RWPE2 (cell line): ENCODE data around the gene ACYP2.
"Not testable (repeated sequence)": the region's sequence is repeated elsewhere in the genome, so short reads cannot be mapped to it uniquely, and the experiment has no call there.

ENCODE experiments used
- ATAC-seq: fragments of 200-7000 bp; cut with Tn5 transposase; 3 replicates; pipeline ENCODE4 v1.9.1; 2021; ENCODE audit warnings: low read depth
- DNase-seq: peaks from one replicate; pipeline ENCODE4 v3.0.0-alpha.2; 2020; ENCODE audit warnings: low spot score
- H3K27ac ChIP-seq: fragments of 450-650 bp; 2 replicates; pipeline ENCODE4 v1.5.1; 2017; ENCODE audit warnings: mild to moderate bottlenecking; ENCODE audit not compliant: poor library complexity, severe bottlenecking
- H3K27me3 ChIP-seq: fragments of 250-450 bp; sonication (Bioruptor Pico); 2 replicates; pipeline ENCODE4 v1.5.1; 2021; ENCODE audit warnings: mild to moderate bottlenecking, moderate library complexity; ENCODE audit not compliant: insufficient read depth, poor library complexity, severe bottlenecking
- H3K36me3 ChIP-seq: fragments of 250-450 bp; sonication (Bioruptor Pico); 2 replicates; pipeline ENCODE4 v1.5.1; 2020; ENCODE audit warnings: low read depth, mild to moderate bottlenecking, moderate library complexity
- H3K4me1 ChIP-seq: fragments of 250-450 bp; sonication (Bioruptor Pico); 2 replicates; pipeline ENCODE4 v1.5.1; 2021; ENCODE audit warnings: mild to moderate bottlenecking, moderate library complexity; ENCODE audit not compliant: insufficient read depth, poor library complexity, severe bottlenecking
- H3K4me3 ChIP-seq: fragments of 250-450 bp; sonication (Bioruptor Pico); 2 replicates; pipeline ENCODE4 v1.5.1; 2021; ENCODE audit warnings: mild to moderate bottlenecking, moderate library complexity; ENCODE audit not compliant: severe bottlenecking
- H3K9me3 ChIP-seq: fragments of 250-450 bp; sonication (Bioruptor Pico); 2 replicates; pipeline ENCODE4 v1.5.1; 2021; ENCODE audit warnings: mild to moderate bottlenecking, moderate library complexity; ENCODE audit not compliant: severe bottlenecking
- CTCF ChIP-seq: fragments of 450-650 bp; IDR thresholded peaks from one replicate; pipeline ENCODE4 v1.5.1; 2017; ENCODE audit warnings: mild to moderate bottlenecking, moderate library complexity; ENCODE audit not compliant: poor library complexity, severe bottlenecking

Gene ACYP2

GRCh38 chr2:54122939-54123338 lies 7.5 kb downstream of the ACYP2 start:
- Histone ChIP-seq H3K9me3 (no peaks in the 10 kb centered on the region), H3K4me3 (no peak overlapping the region), H3K36me3 (no peaks in the 10 kb centered on the region), H3K27ac (peak overlapping the region; percentile 48), H3K27me3 (no peaks in the 10 kb centered on the region), H3K4me1 (peaks cover 18% of the 10 kb centered on the region)
- no peak for TF ChIP-seq CTCF
- ATAC-seq = peak; percentile 96
- no peak for DNase-seq

GRCh38 chr2:54127174-54127573 lies 11.8 kb downstream of the ACYP2 start:
- peaks cover 17% of the 10 kb centered on the region for H3K4me1 ChIP-seq
- H3K27ac ChIP-seq, H3K36me3 ChIP-seq, H3K4me3 ChIP-seq, H3K27me3 ChIP-seq, H3K9me3 ChIP-seq, DNase-seq, ATAC-seq: not testable (repeated sequence)

GRCh38 chr2:54133056-54133455 lies 17.6 kb downstream of the ACYP2 start:
- H3K4me1 ChIP-seq = no peaks in the 10 kb centered on the region
- H3K4me3 ChIP-seq = no peak overlapping the region
- H3K27ac ChIP-seq = no peak overlapping the region
- TF ChIP-seq CTCF = no peak
- H3K27me3 ChIP-seq = no peaks in the 10 kb centered on the region
- no peak for ATAC-seq
- H3K36me3 ChIP-seq = no peaks in the 10 kb centered on the region
- no peak for DNase-seq
- no peaks in the 10 kb centered on the region for H3K9me3 ChIP-seq

- no peak for TF ChIP-seq CTCF
- DNase-seq = no peak
- Histone ChIP-seq H3K27me3 (no peaks in the 10 kb centered on the region), H3K4me1 (no peaks in the 10 kb centered on the region), H3K27ac (no peak overlapping the region), H3K36me3 (no peaks in the 10 kb centered on the region), H3K4me3 (no peak overlapping the region), H3K9me3 (no peaks in the 10 kb centered on the region)
- ATAC-seq = no peak
Observed at GRCh38 chr2:54139210-54139609, 23.8 kb downstream of the ACYP2 start.

GRCh38 chr2:54143780-54144179 lies 28.4 kb downstream of the ACYP2 start:
- Histone ChIP-seq H3K9me3 (no peaks in the 10 kb centered on the region), H3K27me3 (no peaks in the 10 kb centered on the region), H3K4me1 (no peaks in the 10 kb centered on the region), H3K27ac (no peak overlapping the region), H3K4me3 (no peak overlapping the region), H3K36me3 (no peaks in the 10 kb centered on the region)
- no peak for DNase-seq
- TF ChIP-seq CTCF = no peak
- ATAC-seq = no peak
